Measurements from ENCODE around the gene CRB3. TPM values are rescaled to one million over a fixed set of nuclear protein-coding genes. Genes with fewer than 3 reads are reported as not detected.

CRB3 gene
- polyA plus RNA-seq, 2 of the 4 experiments (the other 2 are of a cell fraction), result 1.9 to 5.7 TPM

GRCh38 chr19:6516018-6516658 is 52.1 kb downstream of the CRB3 start:
- peak overlapping the region; percentile 58 for H3K4me3 ChIP-seq
- POLR2A ChIA-PET, result interaction anchor here (1.0 to 1.7 kb wide), 3 partner anchors 15 to 347 kb away, joined by 3 to 22 read pairs (median 5); partner anchors contain the start of gene TNFSF9
- H3K9me3 ChIP-seq, result no peaks in the 10 kb centered on the region
- WGBS (ENCODE audit: missing lambda C conversion rate), result 0% methylated on average over 22 of the region's 26 CpGs
- peaks cover 40% of the 10 kb centered on the region for H3K4me1 ChIP-seq
- CTCF ChIA-PET, result interaction anchor here (0.6 to 3.2 kb wide), 34 partner anchors 8 to 529 kb away, joined by 3 to 33 read pairs (median 4); partner anchors contain the start of gene GPR108
- H3K4me2 ChIP-seq, result peak overlapping the region; percentile 90
- no peak for FAIRE-seq
- peak; percentile 87 to 89 for ATAC-seq
- peak; percentile 89 to 96 for DNase-seq (ENCODE audit: low read depth in 1 of 2, low spot score in 1 of 2)
- H3K27ac ChIP-seq, result peak overlapping the region; percentile 51 to 93
- TF ChIP-seq RCOR1 (IDR thresholded peaks at IDR 0.05; ENCODE audit: low read depth, low read length) (no peak), HOXB5 (CRISPR knock-in tag; IDR thresholded peaks at IDR 0.05) (no peak), USF2 (IDR thresholded peaks at IDR 0.05) (no peak), HMGXB4 (CRISPR knock-in tag; IDR thresholded peaks at IDR 0.05; ENCODE audit: borderline replicate concordance) (no peak), POLR2A (IDR thresholded peaks at IDR 0.05; ENCODE audit: low read length) (no peak), MAX (IDR thresholded peaks at IDR 0.05) (no peak), HOXB13 (CRISPR knock-in tag; IDR thresholded peaks at IDR 0.05; ENCODE audit: low read depth) (no peak), ZFP36 (IDR thresholded peaks at IDR 0.05; ENCODE audit: borderline replicate concordance, partially characterized antibody) (no peak), JUNB (IDR thresholded peaks at IDR 0.05) (no peak)

Small RNA genes within 50 kb of the gene (small RNA-seq; reads per million reads assigned to genes)
- 0 reads per million in 6 experiments for gene AC010503.2

Other genes starting within 250 kb of the CRB3 start
- 6.3 and 7.4 TPM in 2 replicates for gene MLLT1, start 184.3 kb upstream of the CRB3 start, polyA plus RNA-seq (2011; rRNA removed)
- 14.6 to 18.6 TPM (median 17.5 TPM) in 3 replicates for gene MLLT1, start 184.3 kb upstream of the CRB3 start, polyA plus RNA-seq (2017; fragmentation: RNase III; extraction: RNeasy Plus Mini Kit Qiagen cat#74134 plus additional on column Dnase treatment)
- not detected in 2 replicates for gene ACER1, start 130.7 kb upstream of the CRB3 start, polyA plus RNA-seq (2011; rRNA removed)
- not detected in 3 replicates for gene ACER1, start 130.7 kb upstream of the CRB3 start, polyA plus RNA-seq (2017; fragmentation: RNase III; extraction: RNeasy Plus Mini Kit Qiagen cat#74134 plus additional on column Dnase treatment)
- gene CLPP, start 102.7 kb upstream of the CRB3 start, polyA plus RNA-seq (2011; rRNA removed), result 28.2 and 35.2 TPM in 2 replicates
- gene CLPP, start 102.7 kb upstream of the CRB3 start, polyA plus RNA-seq (2017; fragmentation: RNase III; extraction: RNeasy Plus Mini Kit Qiagen cat#74134 plus additional on column Dnase treatment), result 45.2 to 51.8 TPM (median 49.9 TPM) in 3 replicates
- 9.9 and 10.2 TPM in 2 replicates for gene ALKBH7, start 91.5 kb upstream of the CRB3 start, polyA plus RNA-seq (2011; rRNA removed)
- gene ALKBH7, start 91.5 kb upstream of the CRB3 start, polyA plus RNA-seq (2017; fragmentation: RNase III; extraction: RNeasy Plus Mini Kit Qiagen cat#74134 plus additional on column Dnase treatment), result 14.9 to 18.1 TPM (median 18.1 TPM) in 3 replicates
- 0.34 and 0.62 TPM in 2 replicates for gene PSPN, start 88.3 kb upstream of the CRB3 start, polyA plus RNA-seq (2011; rRNA removed)
- 0.71 to 0.75 TPM (median 0.71 TPM) in 3 replicates for gene PSPN, start 88.3 kb upstream of the CRB3 start, polyA plus RNA-seq (2017; fragmentation: RNase III; extraction: RNeasy Plus Mini Kit Qiagen cat#74134 plus additional on column Dnase treatment)
- gene GTF2F1, start 71.1 kb upstream of the CRB3 start, polyA plus RNA-seq (2011; rRNA removed), result 32.1 and 39.0 TPM in 2 replicates
- 75.0 to 76.8 TPM (median 75.3 TPM) in 3 replicates for gene GTF2F1, start 71.1 kb upstream of the CRB3 start, polyA plus RNA-seq (2017; fragmentation: RNase III; extraction: RNeasy Plus Mini Kit Qiagen cat#74134 plus additional on column Dnase treatment)
- 45.6 and 54.3 TPM in 2 replicates for gene KHSRP, start 39.5 kb upstream of the CRB3 start, polyA plus RNA-seq (2011; rRNA removed)
- 177 to 192 TPM (median 183 TPM) in 3 replicates for gene KHSRP, start 39.5 kb upstream of the CRB3 start, polyA plus RNA-seq (2017; fragmentation: RNase III; extraction: RNeasy Plus Mini Kit Qiagen cat#74134 plus additional on column Dnase treatment)
- gene SLC25A41, start 30.5 kb upstream of the CRB3 start, polyA plus RNA-seq (2011; rRNA removed), result 0.09 and 0.17 TPM in 2 replicates
- gene SLC25A41, start 30.5 kb upstream of the CRB3 start, polyA plus RNA-seq (2017; fragmentation: RNase III; extraction: RNeasy Plus Mini Kit Qiagen cat#74134 plus additional on column Dnase treatment), result 0.15 to 0.26 TPM (median 0.22 TPM) in 3 replicates
- gene SLC25A23, start 4.5 kb upstream of the CRB3 start, polyA plus RNA-seq (2011; rRNA removed), result 3.3 and 7.3 TPM in 2 replicates
- 15.5 to 18.6 TPM (median 18.2 TPM) in 3 replicates for gene SLC25A23, start 4.5 kb upstream of the CRB3 start, polyA plus RNA-seq (2017; fragmentation: RNase III; extraction: RNeasy Plus Mini Kit Qiagen cat#74134 plus additional on column Dnase treatment)
- gene DENND1C, start 17.5 kb downstream of the CRB3 start, polyA plus RNA-seq (2011; rRNA removed), result 0.26 and 0.30 TPM in 2 replicates
- 0.22 to 0.32 TPM (median 0.28 TPM) in 3 replicates for gene DENND1C, start 17.5 kb downstream of the CRB3 start, polyA plus RNA-seq (2017; fragmentation: RNase III; extraction: RNeasy Plus Mini Kit Qiagen cat#74134 plus additional on column Dnase treatment)
- gene TUBB4A, start 38.0 kb downstream of the CRB3 start, polyA plus RNA-seq (2011; rRNA removed), result 2.2 and 2.5 TPM in 2 replicates
- 15.4 to 17.6 TPM (median 17.5 TPM) in 3 replicates for gene TUBB4A, start 38.0 kb downstream of the CRB3 start, polyA plus RNA-seq (2017; fragmentation: RNase III; extraction: RNeasy Plus Mini Kit Qiagen cat#74134 plus additional on column Dnase treatment)
- gene TNFSF9, start 66.8 kb downstream of the CRB3 start, polyA plus RNA-seq (2011; rRNA removed), result 5.4 and 6.3 TPM in 2 replicates
- 11.1 to 16.7 TPM (median 15.9 TPM) in 3 replicates for gene TNFSF9, start 66.8 kb downstream of the CRB3 start, polyA plus RNA-seq (2017; fragmentation: RNase III; extraction: RNeasy Plus Mini Kit Qiagen cat#74134 plus additional on column Dnase treatment)
- gene CD70, start 126.9 kb downstream of the CRB3 start, polyA plus RNA-seq (2011; rRNA removed), result 7.7 and 10.0 TPM in 2 replicates
- 25.0 to 43.3 TPM (median 35.7 TPM) in 3 replicates for gene CD70, start 126.9 kb downstream of the CRB3 start, polyA plus RNA-seq (2017; fragmentation: RNase III; extraction: RNeasy Plus Mini Kit Qiagen cat#74134 plus additional on column Dnase treatment)
- gene TNFSF14, start 205.9 kb downstream of the CRB3 start, polyA plus RNA-seq (2011; rRNA removed), result 0.12 and 0.25 TPM in 2 replicates
- gene TNFSF14, start 205.9 kb downstream of the CRB3 start, polyA plus RNA-seq (2017; fragmentation: RNase III; extraction: RNeasy Plus Mini Kit Qiagen cat#74134 plus additional on column Dnase treatment), result 0.40 to 0.49 TPM (median 0.46 TPM) in 3 replicates

Measured in A549 (cell line).